Measurements from ENCODE around the gene VAV2.

VAV2 gene

GRCh38 chr9:133835262-133835901, 156.7 kb downstream of the VAV2 start:
- DNase-seq (ENCODE audit: low read depth), result no peak

- no peak for DNase-seq (ENCODE audit: low read depth)
Observed at GRCh38 chr9:133834080-133834976, 157.8 kb downstream of the VAV2 start.

- no peak for DNase-seq (ENCODE audit: low read depth)
Observed at GRCh38 chr9:133833388-133834025, 158.6 kb downstream of the VAV2 start.

GRCh38 chr9:133832877-133833276, 159.2 kb downstream of the VAV2 start:
- DNase-seq (ENCODE audit: low read depth), result no peak

GRCh38 chr9:133830711-133831110, 161.4 kb downstream of the VAV2 start:
- DNase-seq (ENCODE audit: low read depth), result no peak

- no peak for DNase-seq (ENCODE audit: low read depth)
Observed at GRCh38 chr9:133830310-133830709, 161.8 kb downstream of the VAV2 start.

- no peak for DNase-seq (ENCODE audit: low read depth)
Observed at GRCh38 chr9:133828338-133828997, 163.7 kb downstream of the VAV2 start.

- no peak for DNase-seq (ENCODE audit: low read depth)
Observed at GRCh38 chr9:133826289-133827085, 165.6 kb downstream of the VAV2 start.

- DNase-seq (ENCODE audit: low read depth), result peak; percentile 80
Observed at GRCh38 chr9:133825555-133826218, 166.4 kb downstream of the VAV2 start.

GRCh38 chr9:133824802-133825186, 167.3 kb downstream of the VAV2 start:
- no peak for DNase-seq (ENCODE audit: low read depth)

GRCh38 chr9:133824106-133824801, 167.9 kb downstream of the VAV2 start:
- no peak for DNase-seq (ENCODE audit: low read depth)

GRCh38 chr9:133823189-133824105, 168.7 kb downstream of the VAV2 start:
- no peak for DNase-seq (ENCODE audit: low read depth)

GRCh38 chr9:133822430-133823065, 169.6 kb downstream of the VAV2 start:
- DNase-seq (ENCODE audit: low read depth), result no peak

- DNase-seq (ENCODE audit: low read depth), result no peak
Observed at GRCh38 chr9:133821601-133822429, 170.3 kb downstream of the VAV2 start.

- no peak for DNase-seq (ENCODE audit: low read depth)
Observed at GRCh38 chr9:133819923-133820322, 172.2 kb downstream of the VAV2 start.

- peak; percentile 16 for DNase-seq (ENCODE audit: low read depth)
Observed at GRCh38 chr9:133818444-133818843, 173.7 kb downstream of the VAV2 start.

GRCh38 chr9:133815781-133816180, 176.3 kb downstream of the VAV2 start:
- DNase-seq (ENCODE audit: low read depth), result no peak

All from fibroblast of gingiva (primary cell).